ENCODE results near the gene CDK16.

- TF ChIP-seq, protein P1, sequence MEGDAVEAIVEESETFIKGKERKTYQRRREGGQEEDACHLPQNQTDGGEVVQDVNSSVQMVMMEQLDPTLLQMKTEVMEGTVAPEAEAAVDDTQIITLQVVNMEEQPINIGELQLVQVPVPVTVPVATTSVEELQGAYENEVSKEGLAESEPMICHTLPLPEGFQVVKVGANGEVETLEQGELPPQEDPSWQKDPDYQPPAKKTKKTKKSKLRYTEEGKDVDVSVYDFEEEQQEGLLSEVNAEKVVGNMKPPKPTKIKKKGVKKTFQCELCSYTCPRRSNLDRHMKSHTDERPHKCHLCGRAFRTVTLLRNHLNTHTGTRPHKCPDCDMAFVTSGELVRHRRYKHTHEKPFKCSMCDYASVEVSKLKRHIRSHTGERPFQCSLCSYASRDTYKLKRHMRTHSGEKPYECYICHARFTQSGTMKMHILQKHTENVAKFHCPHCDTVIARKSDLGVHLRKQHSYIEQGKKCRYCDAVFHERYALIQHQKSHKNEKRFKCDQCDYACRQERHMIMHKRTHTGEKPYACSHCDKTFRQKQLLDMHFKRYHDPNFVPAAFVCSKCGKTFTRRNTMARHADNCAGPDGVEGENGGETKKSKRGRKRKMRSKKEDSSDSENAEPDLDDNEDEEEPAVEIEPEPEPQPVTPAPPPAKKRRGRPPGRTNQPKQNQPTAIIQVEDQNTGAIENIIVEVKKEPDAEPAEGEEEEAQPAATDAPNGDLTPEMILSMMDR (conservative IDR thresholded peaks at IDR 0.05), result no peak
- no peak for TF ChIP-seq ZFX (IDR thresholded peaks at IDR 0.05)
Measured at GRCh38 chrX:47235691-47236103, 17.2 kb downstream of the CDK16 start.
